ENCODE data around the gene PRDX5. TPM values are rescaled to one million over a fixed set of nuclear protein-coding genes. Genes with fewer than 3 reads are reported as not detected.

PRDX5 gene
- total and polyA plus RNA-seq, 4 donors = 165 to 777 (median 374) TPM

GRCh38 chr11:64285885-64286800 is 31.8 kb upstream of the PRDX5 start:
- ATAC-seq (ENCODE audit: insufficient read depth, low FRiP score) = no peak
- H3K9me3 ChIP-seq (ENCODE audit: control insufficient read depth in 4 of 4, insufficient read depth in 3 of 4, low read length in 3 of 4) = peaks cover 0 to 3% (median 0%) of the 10 kb centered on the region in 4 donors
- no peak overlapping the region for H3K9ac ChIP-seq (ENCODE audit: insufficient read depth in 1 of 2, low read length in 2 of 2)
- WGBS, 2 donors = 28 to 34% methylated on average over 33 to 40 of the region's 40 CpGs
- peak overlapping the region; percentile 88 to 98 for H3K27ac ChIP-seq (ENCODE audit: low read depth in 1 of 2, low read length in 1 of 2)
- DNase-seq = no peak
- H3K27me3 ChIP-seq (ENCODE audit: control insufficient read depth in 3 of 3, insufficient read depth in 3 of 3, low read length in 2 of 3) = peaks cover 0 to 11% (median 11%) of the 10 kb centered on the region in 3 donors
- TF ChIP-seq CTCF (IDR thresholded peaks at IDR 0.05; ENCODE audit: control extremely low read depth, extremely low read depth) = no peak
- peak overlapping the region; percentile 48 for H3K4me3 ChIP-seq
- peaks cover 0 to 20% (median 0%) of the 10 kb centered on the region in 5 donors for H3K4me1 ChIP-seq (ENCODE audit: control insufficient read depth in 5 of 5, insufficient read depth in 5 of 5, low read length in 5 of 5)
- H3K36me3 ChIP-seq (ENCODE audit: control insufficient read depth in 4 of 4, insufficient read depth in 4 of 4, low read length in 4 of 4) = peaks cover 0 to 5% (median 2%) of the 10 kb centered on the region in 4 donors

- DNase-seq (no peak), ATAC-seq (ENCODE audit: insufficient read depth, low FRiP score) (no peak)
- Histone ChIP-seq H3K4me1 (ENCODE audit: control insufficient read depth in 5 of 5, insufficient read depth in 5 of 5, low read length in 5 of 5) (peaks cover 0 to 21% (median 0%) of the 10 kb centered on the region in 5 donors), H3K27me3 (ENCODE audit: control insufficient read depth in 3 of 3, insufficient read depth in 3 of 3, low read length in 2 of 3) (peaks cover 0 to 12% (median 12%) of the 10 kb centered on the region in 3 donors), H3K4me3 (no peak overlapping the region), H3K27ac (ENCODE audit: low read depth in 1 of 2, low read length in 1 of 2) (no peak overlapping the region), H3K9me3 (ENCODE audit: control insufficient read depth in 4 of 4, insufficient read depth in 3 of 4, low read length in 3 of 4) (peaks cover 0 to 4% (median 0%) of the 10 kb centered on the region in 4 donors), H3K9ac (ENCODE audit: insufficient read depth in 1 of 2, low read length in 2 of 2) (no peak overlapping the region), H3K36me3 (ENCODE audit: control insufficient read depth in 4 of 4, insufficient read depth in 4 of 4, low read length in 4 of 4) (peaks cover 0 to 4% (median 0%) of the 10 kb centered on the region in 4 donors)
- TF ChIP-seq CTCF (IDR thresholded peaks at IDR 0.05; ENCODE audit: control extremely low read depth, extremely low read depth) = no peak
- 89 to 98% methylated on average over 9 of the region's 9 CpGs for WGBS, 2 donors
Measured at GRCh38 chr11:64286801-64287159, 31.1 kb upstream of the PRDX5 start.

GRCh38 chr11:64287676-64288352 is 30.1 kb upstream of the PRDX5 start:
- ATAC-seq (ENCODE audit: insufficient read depth, low FRiP score) = no peak
- Histone ChIP-seq H3K27me3 (ENCODE audit: control insufficient read depth in 3 of 3, insufficient read depth in 3 of 3, low read length in 2 of 3) (peaks cover 0 to 17% (median 12%) of the 10 kb centered on the region in 3 donors), H3K27ac (ENCODE audit: low read depth in 1 of 2, low read length in 1 of 2) (no peak overlapping the region), H3K4me3 (no peak overlapping the region), H3K9me3 (ENCODE audit: control insufficient read depth in 4 of 4, insufficient read depth in 3 of 4, low read length in 3 of 4) (peaks cover 0 to 5% (median 0%) of the 10 kb centered on the region in 4 donors), H3K36me3 (ENCODE audit: control insufficient read depth in 4 of 4, insufficient read depth in 4 of 4, low read length in 4 of 4) (peaks cover 0 to 3% (median 0%) of the 10 kb centered on the region in 4 donors), H3K4me1 (ENCODE audit: control insufficient read depth in 5 of 5, insufficient read depth in 5 of 5, low read length in 5 of 5) (peaks cover 0 to 30% (median 0%) of the 10 kb centered on the region in 5 donors), H3K9ac (ENCODE audit: insufficient read depth in 1 of 2, low read length in 2 of 2) (no peak overlapping the region)
- no peak for DNase-seq
- TF ChIP-seq CTCF (IDR thresholded peaks at IDR 0.05; ENCODE audit: control extremely low read depth, extremely low read depth) = no peak
- 96 to 97% methylated on average over 33 of the region's 33 CpGs for WGBS, 2 donors
